RWPE2 (cell line): Measurements from ENCODE around the gene MYLK4.

Source experiments
- ATAC-seq: fragments of 200-7000 bp; cut with Tn5 transposase; 3 replicates; pipeline ENCODE4 v1.9.1; 2021; ENCODE audit warnings: low read depth
- DNase-seq: peaks from one replicate; pipeline ENCODE4 v3.0.0-alpha.2; 2020; ENCODE audit warnings: low spot score
- H3K27ac ChIP-seq: fragments of 450-650 bp; 2 replicates; pipeline ENCODE4 v1.5.1; 2017; ENCODE audit warnings: mild to moderate bottlenecking; ENCODE audit not compliant: poor library complexity, severe bottlenecking
- H3K27me3 ChIP-seq: fragments of 250-450 bp; sonication (Bioruptor Pico); 2 replicates; pipeline ENCODE4 v1.5.1; 2021; ENCODE audit warnings: mild to moderate bottlenecking, moderate library complexity; ENCODE audit not compliant: insufficient read depth, poor library complexity, severe bottlenecking
- H3K36me3 ChIP-seq: fragments of 250-450 bp; sonication (Bioruptor Pico); 2 replicates; pipeline ENCODE4 v1.5.1; 2020; ENCODE audit warnings: low read depth, mild to moderate bottlenecking, moderate library complexity
- H3K4me1 ChIP-seq: fragments of 250-450 bp; sonication (Bioruptor Pico); 2 replicates; pipeline ENCODE4 v1.5.1; 2021; ENCODE audit warnings: mild to moderate bottlenecking, moderate library complexity; ENCODE audit not compliant: insufficient read depth, poor library complexity, severe bottlenecking
- H3K4me3 ChIP-seq: fragments of 250-450 bp; sonication (Bioruptor Pico); 2 replicates; pipeline ENCODE4 v1.5.1; 2021; ENCODE audit warnings: mild to moderate bottlenecking, moderate library complexity; ENCODE audit not compliant: severe bottlenecking
- H3K9me3 ChIP-seq: fragments of 250-450 bp; sonication (Bioruptor Pico); 2 replicates; pipeline ENCODE4 v1.5.1; 2021; ENCODE audit warnings: mild to moderate bottlenecking, moderate library complexity; ENCODE audit not compliant: severe bottlenecking
- TF ChIP-seq, protein P1 (sequence below): fragments of 450-650 bp; IDR thresholded peaks from one replicate; pipeline ENCODE4 v1.5.1; 2017; ENCODE audit warnings: mild to moderate bottlenecking, moderate library complexity; ENCODE audit not compliant: poor library complexity, severe bottlenecking

Gene MYLK4

DNA sequence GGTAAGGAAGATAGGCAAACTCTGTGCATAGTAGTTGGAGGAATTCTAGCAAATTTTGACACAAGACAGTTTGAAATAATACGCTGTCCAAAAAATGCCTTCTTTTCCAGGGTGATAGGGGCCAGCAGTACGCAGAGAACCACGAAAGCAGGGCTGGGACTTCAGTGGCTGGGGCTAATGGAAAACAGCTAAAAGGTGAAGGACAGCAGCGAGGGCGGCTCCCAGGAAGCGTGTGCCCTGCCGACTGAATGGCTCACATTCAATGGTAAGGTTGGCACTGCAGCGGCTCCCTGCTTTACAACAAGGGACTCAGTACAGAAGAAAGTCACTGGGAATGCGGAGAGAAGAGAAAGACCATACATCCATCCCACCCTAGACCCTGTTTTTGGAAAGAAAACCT, 131.1 kb downstream of the MYLK4 start:
- H3K27ac ChIP-seq, result no peak overlapping the region
- TF ChIP-seq, protein P1, sequence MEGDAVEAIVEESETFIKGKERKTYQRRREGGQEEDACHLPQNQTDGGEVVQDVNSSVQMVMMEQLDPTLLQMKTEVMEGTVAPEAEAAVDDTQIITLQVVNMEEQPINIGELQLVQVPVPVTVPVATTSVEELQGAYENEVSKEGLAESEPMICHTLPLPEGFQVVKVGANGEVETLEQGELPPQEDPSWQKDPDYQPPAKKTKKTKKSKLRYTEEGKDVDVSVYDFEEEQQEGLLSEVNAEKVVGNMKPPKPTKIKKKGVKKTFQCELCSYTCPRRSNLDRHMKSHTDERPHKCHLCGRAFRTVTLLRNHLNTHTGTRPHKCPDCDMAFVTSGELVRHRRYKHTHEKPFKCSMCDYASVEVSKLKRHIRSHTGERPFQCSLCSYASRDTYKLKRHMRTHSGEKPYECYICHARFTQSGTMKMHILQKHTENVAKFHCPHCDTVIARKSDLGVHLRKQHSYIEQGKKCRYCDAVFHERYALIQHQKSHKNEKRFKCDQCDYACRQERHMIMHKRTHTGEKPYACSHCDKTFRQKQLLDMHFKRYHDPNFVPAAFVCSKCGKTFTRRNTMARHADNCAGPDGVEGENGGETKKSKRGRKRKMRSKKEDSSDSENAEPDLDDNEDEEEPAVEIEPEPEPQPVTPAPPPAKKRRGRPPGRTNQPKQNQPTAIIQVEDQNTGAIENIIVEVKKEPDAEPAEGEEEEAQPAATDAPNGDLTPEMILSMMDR, result no peak
- no peaks in the 10 kb centered on the region for H3K36me3 ChIP-seq
- no peak for ATAC-seq
- H3K4me1 ChIP-seq, result no peaks in the 10 kb centered on the region
- no peaks in the 10 kb centered on the region for H3K9me3 ChIP-seq
- no peak overlapping the region for H3K4me3 ChIP-seq
- H3K27me3 ChIP-seq, result no peaks in the 10 kb centered on the region
- no peak for DNase-seq

DNA sequence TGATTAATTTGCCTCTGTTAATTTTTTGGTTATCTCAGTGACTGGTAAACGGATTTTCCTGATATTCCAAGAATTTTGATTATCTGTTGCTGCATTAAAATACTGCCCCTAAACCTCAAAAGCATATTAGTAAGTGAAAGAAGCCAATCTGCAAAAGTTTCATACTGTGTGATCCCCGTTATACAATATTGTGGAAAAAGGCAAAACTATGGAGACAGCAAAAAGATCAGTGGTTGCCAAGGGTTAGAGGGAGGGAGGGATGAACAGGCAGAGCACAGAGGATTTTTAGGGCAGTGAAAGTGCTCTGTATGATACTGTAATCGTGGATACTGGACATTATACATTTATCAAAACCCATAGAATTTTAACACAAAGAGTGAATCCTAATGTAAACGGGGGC, 133.0 kb downstream of the MYLK4 start:
- no peak for ATAC-seq

DNA sequence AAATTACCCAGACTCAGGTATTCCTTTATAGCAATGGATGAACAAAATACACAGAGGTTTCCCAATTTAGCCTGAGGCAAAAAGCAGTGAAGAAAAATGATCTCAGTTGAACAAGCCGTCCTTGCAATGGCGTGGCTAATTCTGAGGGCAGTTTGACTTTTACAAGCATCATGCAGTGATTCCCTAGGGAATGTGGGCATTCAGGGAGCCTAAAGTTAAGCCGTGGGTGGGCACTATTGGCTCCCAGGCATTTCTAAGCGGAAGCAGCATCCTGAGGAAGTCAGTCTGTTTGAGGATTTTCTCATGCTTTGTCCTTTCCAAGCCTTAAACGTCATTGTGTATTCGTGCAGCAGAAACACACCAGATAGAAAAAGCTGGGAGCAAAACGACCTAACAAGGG, 133.9 kb downstream of the MYLK4 start:
- TF ChIP-seq, protein P1, result no peak
- H3K27me3 ChIP-seq, result no peaks in the 10 kb centered on the region
- no peaks in the 10 kb centered on the region for H3K9me3 ChIP-seq
- ATAC-seq (no peak), DNase-seq (no peak)
- H3K4me1 ChIP-seq, result no peaks in the 10 kb centered on the region
- H3K27ac ChIP-seq, result no peak overlapping the region
- no peaks in the 10 kb centered on the region for H3K36me3 ChIP-seq
- H3K4me3 ChIP-seq, result no peak overlapping the region

More for the DNA sequence above, 133.0 kb downstream of the MYLK4 start:
- DNase-seq, result no peak
- no peak overlapping the region for H3K4me3 ChIP-seq
- H3K36me3 ChIP-seq, result no peaks in the 10 kb centered on the region
- H3K9me3 ChIP-seq, result no peaks in the 10 kb centered on the region
- H3K27ac ChIP-seq, result no peak overlapping the region
- H3K4me1 ChIP-seq, result no peaks in the 10 kb centered on the region
- TF ChIP-seq, protein P1, result no peak
- H3K27me3 ChIP-seq, result no peaks in the 10 kb centered on the region

DNA sequence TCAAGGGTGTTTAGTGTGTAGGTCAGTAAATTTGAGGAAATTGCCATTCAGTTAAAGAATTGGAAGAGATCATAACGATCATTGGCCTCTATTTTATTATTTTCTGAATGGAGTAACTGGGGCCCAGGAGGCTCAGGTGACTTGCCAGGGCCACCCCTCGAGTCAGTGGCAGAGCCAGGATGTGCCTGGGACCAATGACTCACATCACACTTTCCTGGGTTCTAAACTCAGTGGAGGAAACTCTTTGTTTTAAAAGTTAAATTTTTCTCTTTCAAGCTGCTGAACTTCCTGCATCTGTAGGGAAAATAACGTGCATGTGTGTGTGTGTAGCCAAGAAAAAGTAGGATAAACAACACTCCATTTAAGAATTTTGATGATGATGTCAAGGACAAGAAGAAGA, 135.5 kb downstream of the MYLK4 start:
- DNase-seq (no peak), ATAC-seq (no peak)
- Histone ChIP-seq H3K9me3 (no peaks in the 10 kb centered on the region), H3K36me3 (no peaks in the 10 kb centered on the region), H3K4me3 (no peak overlapping the region), H3K27ac (no peak overlapping the region), H3K4me1 (no peaks in the 10 kb centered on the region), H3K27me3 (no peaks in the 10 kb centered on the region)
- TF ChIP-seq, protein P1, result no peak

DNA sequence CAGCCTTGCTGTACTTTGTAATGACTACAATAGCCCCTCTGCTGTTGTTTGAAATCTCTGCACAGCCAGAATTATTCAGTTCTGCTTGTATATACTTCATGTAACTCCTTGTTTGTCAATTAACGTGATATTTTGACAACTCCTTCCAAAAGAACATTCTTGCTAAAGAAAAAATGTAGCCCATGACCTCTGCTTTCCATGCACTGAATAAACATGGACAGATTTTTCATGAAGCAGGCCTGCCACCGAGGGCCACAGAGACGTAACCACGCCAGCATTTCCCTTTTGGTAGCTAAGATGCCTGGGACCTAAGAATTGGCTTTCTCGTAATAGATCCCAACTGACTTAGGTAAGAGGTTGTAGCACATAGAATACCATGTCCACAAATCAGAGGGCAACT, 135.9 kb downstream of the MYLK4 start:
- TF ChIP-seq, protein P1, result no peak

More for the DNA sequence above, 135.9 kb downstream of the MYLK4 start:
- Histone ChIP-seq H3K4me3 (no peak overlapping the region), H3K36me3 (no peaks in the 10 kb centered on the region), H3K9me3 (no peaks in the 10 kb centered on the region), H3K4me1 (no peaks in the 10 kb centered on the region), H3K27me3 (no peaks in the 10 kb centered on the region), H3K27ac (no peak overlapping the region)
- ATAC-seq (no peak), DNase-seq (no peak)
